ENCODE measurements around the gene MEG3. TPM values are rescaled to one million over a fixed set of nuclear protein-coding genes. Genes with fewer than 3 reads are reported as not detected.

MEG3 gene
- total RNA-seq, 1 donor from 2014 or later, result not detected

- intact Hi-C loops (cut with micrococcal nuclease), result no loop called here
Observed at GRCh38 chr14:100894416-100894815, 68.5 kb downstream of the MEG3 start.

DNA sequence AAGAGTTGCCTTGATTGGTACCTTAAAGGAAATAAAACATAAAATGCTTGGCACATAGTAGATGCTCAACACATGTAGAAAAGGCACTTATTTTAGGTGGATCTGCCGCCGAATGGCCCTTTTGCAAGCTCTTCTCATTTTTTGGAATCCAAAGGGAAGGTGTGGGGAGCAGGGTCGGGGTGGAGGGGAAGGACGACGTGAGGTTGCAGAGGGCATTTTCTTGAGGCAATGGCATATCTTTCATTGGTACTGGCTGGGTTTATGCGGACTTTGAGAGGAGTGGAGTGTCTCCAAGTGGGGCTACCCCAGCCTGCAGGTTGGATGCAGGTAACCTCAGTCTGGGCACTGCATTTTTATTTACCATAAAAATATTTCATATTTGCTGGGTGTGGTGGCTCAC is 69.5 kb downstream of the MEG3 start:
- intact Hi-C loops (cut with micrococcal nuclease), result no loop called here

DNA sequence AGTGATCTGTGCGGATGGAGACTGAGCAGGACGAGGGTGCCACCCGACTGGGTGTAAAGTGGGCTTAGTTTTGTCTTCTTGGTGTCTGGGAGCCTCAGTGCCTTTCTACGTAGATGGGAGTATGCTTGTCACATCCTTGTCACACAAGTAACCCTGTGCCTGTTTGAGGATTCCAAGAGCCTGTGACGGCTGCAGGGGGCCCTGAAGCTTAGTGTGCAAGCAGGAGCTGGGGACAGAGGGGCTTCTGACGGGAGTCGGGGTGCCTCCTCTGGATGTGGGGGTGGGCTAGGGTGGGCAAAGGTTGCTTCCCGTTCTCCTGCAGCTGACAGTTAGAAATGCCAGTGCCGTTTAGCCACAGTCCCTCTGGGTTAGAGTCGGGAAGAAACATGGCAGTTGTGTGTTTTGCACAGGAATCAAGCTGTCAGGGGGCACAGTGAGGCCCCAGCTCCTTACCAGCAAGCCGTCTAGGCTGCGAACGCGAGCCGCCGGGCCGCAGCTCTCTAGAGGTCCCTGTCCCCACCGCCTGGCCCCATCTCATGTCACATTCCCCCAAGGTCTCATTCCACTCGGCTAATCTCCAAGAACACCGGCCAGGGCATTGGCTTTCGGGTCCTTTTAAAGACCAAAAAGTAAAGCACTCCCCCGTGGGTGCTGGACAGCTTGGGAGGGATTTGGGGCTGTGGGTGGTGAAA is 70.6 kb downstream of the MEG3 start:
- intact Hi-C loops (cut with micrococcal nuclease), result no loop called here

- intact Hi-C loops (cut with micrococcal nuclease), result no loop called here
Observed at GRCh38 chr14:100898465-100898864, 72.5 kb downstream of the MEG3 start.

DNA sequence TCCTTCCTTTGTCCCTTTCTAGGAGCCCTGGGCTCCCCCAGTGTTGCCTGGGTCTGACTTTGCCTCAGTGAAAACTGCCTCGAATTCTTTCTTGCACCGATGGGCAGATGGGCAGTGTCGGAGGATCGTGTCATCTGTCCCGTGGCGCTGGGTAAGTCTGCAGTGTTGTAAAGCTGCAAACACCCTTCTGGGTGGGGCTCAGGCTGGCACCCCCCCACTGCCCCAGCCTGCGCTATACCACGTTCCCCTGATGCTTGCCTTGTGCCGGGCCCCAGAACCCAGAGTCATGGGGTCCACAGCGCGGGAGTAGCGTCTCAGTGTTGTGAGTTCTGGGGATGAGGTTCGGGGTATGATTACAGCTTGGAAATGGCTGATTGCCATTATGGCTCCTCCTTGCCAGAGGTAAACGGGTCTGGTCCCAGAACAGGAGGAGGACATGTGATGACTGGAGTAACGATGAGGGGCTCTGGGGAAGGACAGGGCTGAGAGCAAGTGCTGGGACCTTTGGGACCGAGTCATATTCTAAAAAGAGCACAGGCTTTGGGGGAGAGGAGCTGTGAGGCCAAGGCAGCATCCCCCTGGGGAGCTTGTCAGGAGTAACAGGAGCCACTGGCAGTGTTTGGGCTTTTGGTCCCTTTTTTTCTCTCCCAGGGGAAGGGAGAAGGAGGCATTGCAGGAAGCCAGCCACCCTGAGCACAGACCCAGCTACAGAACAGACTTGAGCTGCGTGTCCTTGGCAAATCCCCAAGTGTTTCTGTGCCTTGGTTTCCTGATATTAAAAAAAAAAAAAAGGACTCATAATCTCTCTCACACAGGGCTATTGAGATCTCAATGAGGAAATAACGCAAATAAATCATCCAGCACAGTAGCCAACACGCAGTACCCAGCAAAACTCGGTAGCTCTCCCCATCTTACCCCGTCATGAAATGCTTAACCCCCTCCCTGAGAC is 73.3 kb downstream of the MEG3 start:
- intact Hi-C loops (cut with micrococcal nuclease), result no loop called here

- intact Hi-C loops (cut with micrococcal nuclease), result no loop called here
Observed at GRCh38 chr14:100899884-100900771, 74.2 kb downstream of the MEG3 start.

- intact Hi-C loops (cut with micrococcal nuclease), result no loop called here
Observed at GRCh38 chr14:100900837-100901390, 75.0 kb downstream of the MEG3 start.

DNA sequence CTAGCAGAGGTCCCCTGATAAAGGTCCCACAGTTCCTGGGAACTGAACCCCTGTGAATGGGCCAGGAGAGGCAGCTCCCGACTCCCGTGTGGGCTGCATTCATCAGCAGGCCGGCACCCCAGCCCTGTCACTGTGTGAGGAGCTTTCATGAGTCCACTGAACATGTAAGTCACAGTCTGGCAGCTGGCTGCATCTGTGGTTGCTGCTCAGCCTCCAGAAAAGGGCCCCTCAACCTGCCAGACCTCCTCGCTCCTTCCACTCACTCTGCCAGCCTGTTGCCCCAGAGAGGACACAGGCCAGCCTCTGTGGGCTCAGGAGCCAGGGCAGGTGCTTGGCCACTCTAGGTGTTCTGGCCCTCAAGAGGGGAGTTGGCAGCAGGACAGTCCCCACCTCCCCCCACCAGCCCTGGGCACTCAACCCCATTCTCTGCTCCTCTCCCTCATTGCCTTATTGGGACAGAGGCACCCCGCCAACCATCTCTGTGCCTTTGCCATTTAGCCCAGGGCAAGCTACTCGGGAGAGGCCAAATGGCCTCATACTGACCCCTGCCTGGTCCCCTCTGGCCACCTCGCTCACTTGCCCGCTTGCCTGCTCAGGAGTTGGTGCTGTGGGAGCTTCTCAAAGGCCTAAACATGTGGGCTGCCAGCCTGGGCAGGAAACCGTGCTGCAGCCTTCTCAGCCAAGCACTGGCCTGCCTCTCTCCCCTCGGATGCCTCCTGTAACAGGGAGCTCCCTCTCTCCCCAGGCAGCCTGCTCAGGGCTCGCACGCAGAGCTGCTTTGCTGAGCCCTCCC is 75.7 kb downstream of the MEG3 start:
- intact Hi-C loops (cut with micrococcal nuclease), result no loop called here

DNA sequence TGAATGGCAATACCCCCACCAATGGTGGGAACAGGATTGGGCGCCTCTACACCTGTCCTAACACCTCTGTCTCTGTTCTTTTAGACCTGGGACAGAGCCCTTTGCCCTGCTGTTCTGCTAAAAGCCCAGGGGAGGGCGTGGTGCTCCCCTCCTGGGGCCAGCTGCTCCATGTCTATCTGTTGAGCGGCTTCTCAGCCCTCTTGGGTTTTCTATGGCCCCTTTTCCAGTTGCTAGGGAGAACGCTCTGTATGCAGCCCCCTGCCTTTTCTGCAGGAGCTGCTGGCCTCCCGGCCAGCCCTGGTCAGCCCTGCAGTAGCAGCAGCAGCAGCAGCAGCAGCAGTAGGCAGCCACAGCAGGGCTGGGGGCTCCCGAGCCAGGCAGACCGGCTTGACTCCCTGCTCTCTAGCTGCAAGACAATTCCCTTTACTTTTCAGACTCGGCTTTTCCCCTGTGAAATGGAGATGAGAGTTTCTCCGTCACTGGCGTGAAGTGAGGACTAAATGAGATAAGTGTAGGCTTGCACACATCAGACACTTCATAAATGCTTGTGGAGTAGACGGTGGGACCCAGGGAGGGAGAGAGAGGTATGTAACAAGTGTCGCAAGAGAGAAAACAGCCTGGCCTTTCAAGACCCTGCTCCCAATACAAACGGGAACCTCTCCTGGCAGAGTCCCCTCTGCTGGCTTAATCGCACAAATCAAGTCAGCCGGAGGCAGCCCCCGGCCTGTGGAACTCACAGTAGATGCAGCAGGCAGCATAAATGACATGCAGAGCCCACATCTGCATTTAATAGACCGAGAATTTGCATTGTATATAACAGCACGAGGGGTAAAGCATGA is 76.6 kb downstream of the MEG3 start:
- intact Hi-C loops (cut with micrococcal nuclease), result no loop called here

GRCh38 chr14:100903134-100903468 is 77.2 kb downstream of the MEG3 start:
- intact Hi-C loops (cut with micrococcal nuclease), result no loop called here

GRCh38 chr14:100903672-100904185 is 77.8 kb downstream of the MEG3 start, which contains the start of gene RTL1:
Gene RTL1, minus strand, starts transcription at chr14:100903722. Its CDS starts 18,934 bp downstream, at chr14:100884788.
- intact Hi-C loops (cut with micrococcal nuclease), result no loop called here

GRCh38 chr14:100904307-100905087 is 78.6 kb downstream of the MEG3 start:
- intact Hi-C loops (cut with micrococcal nuclease), result no loop called here

GRCh38 chr14:100905166-100905565 is 79.2 kb downstream of the MEG3 start:
- intact Hi-C loops (cut with micrococcal nuclease), result no loop called here

GRCh38 chr14:100906420-100906819 is 80.5 kb downstream of the MEG3 start:
- intact Hi-C loops (cut with micrococcal nuclease), result no loop called here

GRCh38 chr14:100907240-100907639 is 81.3 kb downstream of the MEG3 start:
- intact Hi-C loops (cut with micrococcal nuclease), result no loop called here

DNA sequence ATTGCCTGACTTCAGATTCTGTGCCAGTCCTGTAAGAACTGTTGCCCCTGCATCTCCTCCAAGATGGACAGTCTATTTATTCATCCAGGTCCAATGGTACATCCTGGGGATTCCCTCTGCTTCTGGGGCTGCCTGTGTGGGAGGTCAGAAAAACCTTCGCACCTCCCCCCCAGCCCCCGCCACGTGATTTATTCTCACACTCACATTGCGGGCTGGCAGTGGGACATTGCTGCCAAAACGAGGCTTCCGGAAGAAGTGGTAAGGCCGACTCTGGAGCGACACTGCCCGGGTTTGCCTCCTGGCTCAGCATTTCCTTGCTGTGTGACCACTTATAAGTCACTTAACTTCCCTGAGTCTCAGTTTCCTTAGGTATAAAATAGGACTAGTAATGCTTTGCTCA is 83.5 kb downstream of the MEG3 start:
- intact Hi-C loops (cut with micrococcal nuclease), result no loop called here
